DND-41 (cell line): Measurements from ENCODE around the gene GPR156.

Source experiments
- ATAC-seq: fragments of 200-7000 bp; cut with Tn5 transposase; 3 replicates; pipeline ENCODE4 v1.9.1; 2021; ENCODE audit warnings: low read depth; ENCODE audit not compliant: insufficient read depth
- DNase-seq: peaks from one replicate; pipeline ENCODE4 v3.0.0-alpha.2; 2020
- H2AFZ ChIP-seq: 2 replicates; pipeline ENCODE4 v1.6.0; 2012; ENCODE audit warnings: low read depth, low read length
- H3K27ac ChIP-seq: 2 replicates; pipeline ENCODE4 v1.5.1; 2012; ENCODE audit warnings: low read length, inconsistent platforms
- H3K27me3 ChIP-seq: fragments of 200-600 bp; sonication (generic); 2 replicates; pipeline ENCODE4 v1.6.0; 2012; ENCODE audit warnings: low read length, mild to moderate bottlenecking, inconsistent platforms; ENCODE audit not compliant: insufficient read depth, poor library complexity
- H3K36me3 ChIP-seq: 2 replicates; pipeline ENCODE4 v1.5.1; 2012; ENCODE audit warnings: low read length, inconsistent platforms; ENCODE audit not compliant: insufficient read depth
- H3K4me1 ChIP-seq: 2 replicates; pipeline ENCODE4 v1.5.1; 2012; ENCODE audit warnings: mild to moderate bottlenecking, low read length; ENCODE audit not compliant: insufficient read depth
- H3K4me2 ChIP-seq: 2 replicates; pipeline ENCODE4 v1.6.0; 2012; ENCODE audit warnings: mild to moderate bottlenecking, moderate library complexity, low read length, inconsistent platforms; ENCODE audit not compliant: insufficient read depth
- H3K4me3 ChIP-seq, 2 experiments: fragments of 200-600 bp in 1 of 2; shearing (Covaris generic) in 1 of 2; 2 replicates each; pipeline ENCODE4 v1.5.1; 2012 to 2016; ENCODE audit warnings: inconsistent platforms in 2 of 2, low read length in 2 of 2, mild to moderate bottlenecking in 2 of 2, low read depth in 1 of 2, moderate library complexity in 1 of 2
- H3K79me2 ChIP-seq: 2 replicates; pipeline ENCODE4 v1.6.0; 2012; ENCODE audit warnings: low read length, inconsistent platforms; ENCODE audit not compliant: insufficient read depth
- H3K9ac ChIP-seq: 2 replicates; pipeline ENCODE4 v1.6.0; 2012; ENCODE audit warnings: low read depth, mild to moderate bottlenecking, inconsistent platforms, low read length, moderate library complexity
- H3K9me3 ChIP-seq: 2 replicates; pipeline ENCODE4 v1.5.1; 2012; ENCODE audit warnings: low read length, moderate library complexity, mild to moderate bottlenecking, inconsistent platforms; ENCODE audit not compliant: insufficient read depth, severe bottlenecking
- H4K20me1 ChIP-seq: 2 replicates; pipeline ENCODE4 v1.6.0; 2012; ENCODE audit warnings: low read length; ENCODE audit not compliant: insufficient read depth
- CTCF ChIP-seq: IDR thresholded peaks from 2 replicates; pipeline ENCODE4 v1.5.1; 2012; ENCODE audit warnings: borderline replicate concordance, low read length, moderate library complexity, mild to moderate bottlenecking; ENCODE audit not compliant: poor library complexity, severe bottlenecking; ENCODE audit errors: extremely low read depth
- EZH2 ChIP-seq: IDR thresholded peaks from 3 replicates; pipeline ENCODE4 v1.6.1; 2012; ENCODE audit warnings: borderline replicate concordance, low read depth, mild to moderate bottlenecking, moderate library complexity, low read length, inconsistent platforms; ENCODE audit not compliant: severe bottlenecking

Gene GPR156

GRCh38 chr3:120129051-120129450 is 156.0 kb downstream of the GPR156 start:
- Histone ChIP-seq H3K36me3 (no peaks in the 10 kb centered on the region), H3K9ac (no peak overlapping the region), H2AFZ (no peak overlapping the region), H3K4me3 (no peak overlapping the region), H4K20me1 (no peaks in the 10 kb centered on the region), H3K79me2 (no peaks in the 10 kb centered on the region), H3K27ac (no peak overlapping the region), H3K27me3 (no peaks in the 10 kb centered on the region), H3K4me2 (no peak overlapping the region), H3K9me3 (no peaks in the 10 kb centered on the region), H3K4me1 (no peaks in the 10 kb centered on the region)
- TF ChIP-seq EZH2: no peak
- no peak for TF ChIP-seq CTCF
- DNase-seq (no peak), ATAC-seq (no peak)

- Histone ChIP-seq H3K4me2 (no peak overlapping the region), H3K9me3 (no peaks in the 10 kb centered on the region), H3K36me3 (no peaks in the 10 kb centered on the region), H3K4me3 (no peak overlapping the region), H3K9ac (no peak overlapping the region), H3K27ac (no peak overlapping the region), H4K20me1 (no peaks in the 10 kb centered on the region), H3K79me2 (no peaks in the 10 kb centered on the region), H3K27me3 (no peaks in the 10 kb centered on the region), H2AFZ (no peak overlapping the region), H3K4me1 (no peaks in the 10 kb centered on the region)
- TF ChIP-seq CTCF (no peak), EZH2 (no peak)
- ATAC-seq: no peak
- DNase-seq: no peak
Measured at GRCh38 chr3:120125992-120126391, 159.0 kb downstream of the GPR156 start.

GRCh38 chr3:120119846-120120510 is 165.0 kb downstream of the GPR156 start:
- no peak overlapping the region for H2AFZ ChIP-seq
- H3K9ac ChIP-seq: no peak overlapping the region
- no peak overlapping the region for H3K4me3 ChIP-seq
- no peaks in the 10 kb centered on the region for H3K4me1 ChIP-seq
- H3K27ac ChIP-seq: no peak overlapping the region
- H3K9me3 ChIP-seq: no peaks in the 10 kb centered on the region
- ATAC-seq: no peak
- TF ChIP-seq EZH2 (no peak), CTCF (no peak)
- no peak overlapping the region for H3K4me2 ChIP-seq
- H3K36me3 ChIP-seq: no peaks in the 10 kb centered on the region
- H3K27me3 ChIP-seq: no peaks in the 10 kb centered on the region
- no peaks in the 10 kb centered on the region for H4K20me1 ChIP-seq
- H3K79me2 ChIP-seq: no peaks in the 10 kb centered on the region
- DNase-seq: no peak
